A549 (cell line): ENCODE measurements around the gene PIGZ. TPM values are rescaled to one million over a fixed set of nuclear protein-coding genes. Genes with fewer than 3 reads are reported as not detected.

Experiments used
- ATAC-seq, 2 experiments: fragments of 200-7000 bp in 1 of 2; fragments of >200 bp in 1 of 2; cut with Nextera tagmentation in 1 of 2; cut with Tn5 transposase in 1 of 2; 3 replicates each; pipeline versions ENCODE4 v1.8.0 to v1.9.1; 2018 to 2020; ENCODE audit warnings: mild to moderate bottlenecking in 1 of 2, moderate library complexity in 1 of 2
- CTCF ChIA-PET: fragments of 300-600 bp; sonication (Branson Sonifier 250); formaldehyde crosslinking; extraction: SDS; loops from one replicate; lab custom pipeline; 2021; ENCODE audit warnings: antibody characterized with exemption, inconsistent platforms; lab: Yijun Ruan, JAX
- POLR2A ChIA-PET: fragments of 350-600 bp; formaldehyde crosslinking; extraction: SDS; loops from one replicate; lab custom pipeline; 2021; ENCODE audit warnings: antibody characterized with exemption, inconsistent platforms; lab: Yijun Ruan, JAX
- DNase-seq, 2 experiments: peaks; one replicate each; pipeline versions ENCODE4 v3.0.0 to v3.0.0-alpha.2; 2011 to 2016; ENCODE audit warnings: low read depth in 1 of 2, low spot score in 1 of 2
- FAIRE-seq: peaks from 2 replicates; lab custom pipeline; 2011; peaks lifted over from hg19 to GRCh38; lab: Jason Lieb, UNC
- H3K27ac ChIP-seq, 2 experiments: fragments of >200 bp; sonication (Bioruptor Twin); formaldehyde crosslinking; 3 replicates each; pipeline ENCODE4 v1.5.1; 2016 to 2017
- H3K4me1 ChIP-seq: fragments of >200 bp; sonication (Bioruptor Twin); formaldehyde crosslinking; 3 replicates; pipeline ENCODE4 v1.6.1; 2016
- H3K4me2 ChIP-seq: fragments of >200 bp; sonication (Bioruptor Twin); formaldehyde crosslinking; 3 replicates; pipeline ENCODE4 v1.6.1; 2016
- H3K4me3 ChIP-seq: fragments of >200 bp; sonication (Bioruptor Twin); formaldehyde crosslinking; 3 replicates; pipeline ENCODE4 v1.5.1; 2016
- H3K9me3 ChIP-seq: fragments of >200 bp; sonication (Bioruptor Twin); formaldehyde crosslinking; 3 replicates; pipeline ENCODE4 v1.6.1; 2016
- BHLHE40 ChIP-seq: IDR thresholded peaks from 2 replicates; pipeline ENCODE4 v1.6.1; 2012; ENCODE audit warnings: low read depth, low read length, inconsistent platforms
- CHD2 ChIP-seq: fragments of 150-350 bp; IDR thresholded peaks from 2 replicates; pipeline ENCODE4 v1.6.1; 2014; ENCODE audit warnings: low read length; ENCODE audit not compliant: partially characterized antibody
- EHF ChIP-seq: fragments of 250-450 bp; sonication (Bioruptor Pico); IDR thresholded peaks from 2 replicates; pipeline ENCODE4 v1.5.0; 2020; ENCODE audit warnings: mild to moderate bottlenecking
- EHMT2 ChIP-seq: fragments of 200-600 bp; sonication (generic); IDR thresholded peaks from 2 replicates; pipeline ENCODE4 v1.6.1; 2016; ENCODE audit warnings: antibody characterized with exemption, low read depth, mild to moderate bottlenecking, moderate library complexity
- ELK1 ChIP-seq: fragments of 150-350 bp; IDR thresholded peaks from 2 replicates; pipeline ENCODE4 v1.6.1; 2014; ENCODE audit warnings: low read depth, mild to moderate bottlenecking, low read length
- EP300 ChIP-seq, 2 experiments: fragments of >200 bp; sonication (Bioruptor Twin); formaldehyde crosslinking; IDR thresholded peaks; 2 replicates in 1 of 2; 3 replicates in 1 of 2; pipeline ENCODE4 v1.6.1; 2016 to 2017
- ESRRA ChIP-seq: fragments of 150-350 bp; IDR thresholded peaks from 2 replicates; pipeline ENCODE4 v1.6.1; 2014; ENCODE audit warnings: mild to moderate bottlenecking, low read length, borderline replicate concordance
- HEYL ChIP-seq: fragments of 250-450 bp; sonication (Bioruptor Pico); IDR thresholded peaks from 2 replicates; pipeline ENCODE4 v1.8.0; 2021; ENCODE audit warnings: mild to moderate bottlenecking, moderate library complexity
- HOXB13 ChIP-seq: fragments of 250-450 bp; sonication (Bioruptor Pico); IDR thresholded peaks from 2 replicates; pipeline ENCODE4 v1.5.0; 2020; ENCODE audit warnings: low read depth, mild to moderate bottlenecking, moderate library complexity
- HOXB5 ChIP-seq: fragments of 250-450 bp; sonication (Bioruptor Pico); IDR thresholded peaks from 2 replicates; pipeline ENCODE4 v1.5.0; 2020; ENCODE audit warnings: mild to moderate bottlenecking, moderate library complexity
- JUNB ChIP-seq: fragments of >200 bp; sonication (Bioruptor Twin); formaldehyde crosslinking; IDR thresholded peaks from 2 replicates; pipeline ENCODE4 v1.6.1; 2016
- MYC ChIP-seq: IDR thresholded peaks from 2 replicates; pipeline ENCODE4 v1.6.1; 2012; ENCODE audit warnings: mild to moderate bottlenecking, inconsistent platforms, low read length, improper control_type of control experiment, borderline replicate concordance
- NR3C1 ChIP-seq: fragments of >200 bp; sonication (Bioruptor Twin); formaldehyde crosslinking; IDR thresholded peaks from 3 replicates; pipeline ENCODE4 v1.6.1; 2017
- PHF8 ChIP-seq: fragments of 200-600 bp; sonication (generic); IDR thresholded peaks from 2 replicates; pipeline ENCODE4 v1.6.1; 2016; ENCODE audit warnings: low read depth, mild to moderate bottlenecking, antibody characterized with exemption, moderate library complexity, borderline replicate concordance
- RARB ChIP-seq: fragments of 250-450 bp; sonication (Bioruptor Pico); IDR thresholded peaks from 2 replicates; pipeline ENCODE4 v1.8.0; 2021; ENCODE audit warnings: mild to moderate bottlenecking, moderate library complexity
- RNF2 ChIP-seq: fragments of 200-600 bp; sonication (generic); IDR thresholded peaks from 2 replicates; pipeline ENCODE4 v1.6.1; 2016; ENCODE audit warnings: low read depth, mild to moderate bottlenecking, antibody characterized with exemption, moderate library complexity, borderline replicate concordance
- SMC3 ChIP-seq: fragments of >200 bp; sonication (Bioruptor Twin); formaldehyde crosslinking; IDR thresholded peaks from 3 replicates; pipeline ENCODE4 v1.6.1; 2018; ENCODE audit warnings: inconsistent platforms
- TP53 ChIP-seq: fragments of 250-450 bp; sonication (Bioruptor Pico); IDR thresholded peaks from 2 replicates; pipeline ENCODE4 v1.5.0; 2021; ENCODE audit warnings: mild to moderate bottlenecking, moderate library complexity
- ZC3H11A ChIP-seq: fragments of 450-650 bp; IDR thresholded peaks from 2 replicates; pipeline ENCODE4 v1.6.1; 2014; ENCODE audit warnings: antibody characterized with exemption, mild to moderate bottlenecking
- WGBS: methylation state at CpG from one replicate; pipeline ENCODE4 v1.1.6; 2017; ENCODE audit errors: missing lambda C conversion rate; 5-methylcytosine and 5-hydroxymethylcytosine counted together
- polyA plus RNA-seq, 4 experiments: library from polyadenylated mRNA; depleted of rRNA in 3 of 4; stranded (reverse); fragments of >200 nt; fragmentation: RNase III in 1 of 4; extraction: RNeasy Plus Mini Kit Qiagen cat#74134 plus additional on column Dnase treatment in 1 of 4; gene quantifications; 2 replicates in 3 of 4; 3 replicates in 1 of 4; pipeline ENCODE4 v1.2.3, GENCODE V29; 2011 to 2017
- TF ChIP-seq, protein P1 (sequence below): IDR thresholded peaks from 2 replicates; pipeline ENCODE4 v1.6.1; 2012
- TF ChIP-seq, protein P2 (sequence below): fragments of >200 bp; sonication (Bioruptor Twin); formaldehyde crosslinking; IDR thresholded peaks from 2 replicates; pipeline ENCODE4 v1.6.1; 2016

Gene PIGZ
- polyA plus RNA-seq, 2 of the 4 experiments (the other 2 are of a cell fraction), result 1.4 to 1.8 TPM

DNA sequence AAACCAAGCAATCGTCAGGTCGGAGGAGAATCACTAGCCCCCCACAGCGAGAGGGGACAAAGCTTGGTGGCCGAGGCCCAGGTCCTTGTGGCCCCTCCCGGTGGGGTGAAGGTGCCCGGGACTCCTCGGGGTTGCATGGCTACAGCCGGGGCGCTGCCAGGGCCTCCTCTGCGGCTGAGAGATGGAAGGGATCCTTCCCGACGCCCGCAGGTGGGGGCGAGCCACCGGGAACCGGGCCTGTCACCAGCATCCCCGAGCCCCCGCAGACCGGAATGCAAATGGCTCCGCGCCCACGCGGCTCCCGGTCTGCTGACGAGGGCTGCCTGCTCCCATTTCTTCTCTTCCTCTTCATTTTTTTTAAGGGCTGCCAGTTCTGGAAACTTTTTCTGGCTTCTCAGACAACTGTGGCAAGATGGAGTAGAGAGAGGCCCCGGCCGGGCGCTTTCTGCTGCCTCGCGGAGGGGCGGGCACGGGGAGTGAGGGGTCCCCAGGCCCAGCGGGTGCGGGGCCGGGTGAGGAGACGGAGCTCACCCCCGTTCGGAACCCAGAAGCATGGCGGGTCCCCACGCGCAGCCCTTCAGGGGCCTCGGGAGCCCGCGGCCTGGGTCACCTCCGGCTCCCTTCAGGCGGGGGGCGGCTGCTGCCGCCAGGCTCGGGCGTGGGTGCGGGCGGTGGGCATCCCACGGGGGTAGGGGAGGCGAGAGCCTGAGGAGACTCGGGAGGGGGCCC lies 33.5 kb upstream of the PIGZ start:
- peak in 1 of 2 experiments; percentile 1; a peak in 3 of 6 replicates for ATAC-seq
- Histone ChIP-seq H3K4me1 (peaks cover 7% of the 10 kb centered on the region), H3K4me3 (peak overlapping the region; percentile 54), H3K9me3 (no peaks in the 10 kb centered on the region), H3K4me2 (peak overlapping the region; percentile 92), H3K27ac (peak overlapping the region; percentile 92 to 99)
- CTCF ChIA-PET, result interaction anchor here (0.8 to 2.8 kb wide), 10 partner anchors 8 to 185 kb away, joined by 3 to 15 read pairs (median 6); partner anchors contain the start of gene MELTF
- no peak for DNase-seq
- FAIRE-seq, result no peak
- POLR2A ChIA-PET, result no interaction called here
- TF ChIP-seq TP53 (CRISPR knock-in tag) (no peak), EHMT2 (no peak), HOXB5 (CRISPR knock-in tag) (no peak), NR3C1 (no peak), ESRRA (no peak), RARB (no peak), CHD2 (no peak), EP300 (IDR thresholded peaks at IDR 0.05) (no peak), ELK1 (no peak), RNF2 (no peak), ZC3H11A (no peak), HOXB13 (no peak)
- 85% methylated on average over 16 of the region's 55 CpGs for WGBS

- no peak overlapping the region for H3K4me2 ChIP-seq
- H3K4me3 ChIP-seq, result no peak overlapping the region
- ChIA-PET POLR2A (no interaction called here), CTCF (interaction anchor here (1.1 to 2.8 kb wide), 3 partner anchors 10 to 186 kb away, joined by 3 to 14 read pairs (median 13); partner anchors contain the start of gene MELTF)
- WGBS, result 97% methylated on average over 15 of the region's 20 CpGs
- no peak overlapping the region for H3K27ac ChIP-seq
- H3K9me3 ChIP-seq, result no peaks in the 10 kb centered on the region
- DNase-seq, result no peak
- H3K4me1 ChIP-seq, result peaks cover 7% of the 10 kb centered on the region
- ATAC-seq, result no peak
- no peak for FAIRE-seq
- no peak for TF ChIP-seq SMC3
- TF ChIP-seq BHLHE40, result no peak
- TF ChIP-seq, protein P1, sequence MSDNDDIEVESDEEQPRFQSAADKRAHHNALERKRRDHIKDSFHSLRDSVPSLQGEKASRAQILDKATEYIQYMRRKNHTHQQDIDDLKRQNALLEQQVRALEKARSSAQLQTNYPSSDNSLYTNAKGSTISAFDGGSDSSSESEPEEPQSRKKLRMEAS, result no peak
- TF ChIP-seq ESRRA, result no peak
- TF ChIP-seq, protein P2, sequence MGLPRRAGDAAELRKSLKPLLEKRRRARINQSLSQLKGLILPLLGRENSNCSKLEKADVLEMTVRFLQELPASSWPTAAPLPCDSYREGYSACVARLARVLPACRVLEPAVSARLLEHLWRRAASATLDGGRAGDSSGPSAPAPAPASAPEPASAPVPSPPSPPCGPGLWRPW, result no peak
These were observed 32.7 kb upstream of the PIGZ start for GRCh38 chr3:197001106-197001971.

DNA sequence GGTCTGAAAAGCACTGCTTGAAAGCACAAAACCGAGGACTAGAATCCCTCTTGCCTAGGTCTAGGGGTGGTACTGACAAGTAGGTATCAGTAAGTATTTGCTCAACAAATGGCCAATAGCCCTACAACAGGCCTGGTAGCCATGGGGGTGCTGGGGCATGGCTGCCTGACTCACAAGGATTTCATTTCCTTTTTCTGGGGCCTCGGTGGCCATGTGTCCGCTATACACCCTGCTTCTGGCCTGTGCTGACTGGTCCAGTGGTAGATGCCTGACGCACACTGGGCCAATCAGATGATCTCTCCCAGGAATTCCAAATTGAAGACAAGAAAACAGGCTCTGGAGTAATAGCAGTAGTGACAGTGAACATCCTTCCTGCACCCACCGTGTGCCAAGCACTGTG lies 31.6 kb upstream of the PIGZ start:
- FAIRE-seq (no peak), ATAC-seq (no peak), DNase-seq (no peak)
- no peak overlapping the region for H3K4me2 ChIP-seq
- POLR2A ChIA-PET, result no interaction called here
- 93% methylated on average over 5 of the region's 5 CpGs for WGBS
- peaks cover 7% of the 10 kb centered on the region for H3K4me1 ChIP-seq
- H3K9me3 ChIP-seq, result no peaks in the 10 kb centered on the region
- H3K4me3 ChIP-seq, result no peak overlapping the region
- H3K27ac ChIP-seq, result no peak overlapping the region
- TF ChIP-seq TP53 (CRISPR knock-in tag) (no peak), HEYL (CRISPR knock-in tag) (no peak), MYC (no peak), EHF (CRISPR knock-in tag) (no peak), PHF8 (no peak), SMC3 (no peak), JUNB (no peak)
- CTCF ChIA-PET, result interaction anchor here (0.6 to 1.8 kb wide), 4 partner anchors 22 to 187 kb away, joined by 3 to 5 read pairs (median 3); partner anchors contain the start of gene MELTF
